ENCODE measurements around the gene MMS19. TPM values are rescaled to one million over a fixed set of nuclear protein-coding genes. Genes with fewer than 3 reads are reported as not detected.
"Not testable (repeated sequence)": the region's sequence is repeated elsewhere in the genome, so short reads cannot be mapped to it uniquely, and the experiment has no call there.

Gene MMS19
- total RNA-seq, 1 donor from 2014 or later = 88.1 TPM

DNA sequence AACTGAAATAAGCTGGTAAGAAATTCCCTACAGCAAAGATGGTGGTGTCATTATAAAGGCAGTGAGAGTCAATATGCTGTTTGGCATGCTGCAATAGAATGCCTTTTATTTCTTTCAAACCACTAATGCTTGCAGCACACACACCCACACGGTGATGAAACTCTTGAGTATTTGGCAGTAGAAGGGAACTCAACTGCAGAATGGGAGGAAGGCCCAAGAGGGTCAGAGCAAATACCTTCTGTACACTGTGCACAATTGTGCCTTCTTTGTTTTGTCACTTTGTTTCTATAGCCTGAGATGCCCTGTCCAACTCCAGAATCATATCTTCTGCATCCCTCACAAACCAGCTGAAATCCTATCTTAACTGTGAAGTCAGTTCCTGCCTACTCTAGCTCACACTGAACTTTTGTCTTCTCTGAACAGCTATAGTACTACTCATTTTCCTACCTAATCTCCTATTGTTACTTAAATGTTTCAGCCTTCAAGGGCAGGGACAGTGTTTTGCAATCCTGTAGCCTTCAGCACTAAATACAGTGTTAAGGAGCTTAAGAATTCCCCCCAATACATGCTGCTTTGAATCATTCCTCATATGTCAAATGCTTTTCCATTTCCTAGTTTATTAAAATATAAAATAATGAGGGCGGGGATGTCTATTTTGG lies 22.2 kb downstream of the MMS19 start:
- no peak for DNase-seq (ENCODE audit: low spot score in 2 of 2, unreplicated experiment in 2 of 2)
- H3K27me3 Mint-ChIP-seq (ENCODE audit: low read depth) = no peaks in the 10 kb centered on the region
- H3K4me1 Mint-ChIP-seq = no peaks in the 10 kb centered on the region
- H3K4me3 Mint-ChIP-seq = no peak overlapping the region
- TF ChIP-seq, protein P1, sequence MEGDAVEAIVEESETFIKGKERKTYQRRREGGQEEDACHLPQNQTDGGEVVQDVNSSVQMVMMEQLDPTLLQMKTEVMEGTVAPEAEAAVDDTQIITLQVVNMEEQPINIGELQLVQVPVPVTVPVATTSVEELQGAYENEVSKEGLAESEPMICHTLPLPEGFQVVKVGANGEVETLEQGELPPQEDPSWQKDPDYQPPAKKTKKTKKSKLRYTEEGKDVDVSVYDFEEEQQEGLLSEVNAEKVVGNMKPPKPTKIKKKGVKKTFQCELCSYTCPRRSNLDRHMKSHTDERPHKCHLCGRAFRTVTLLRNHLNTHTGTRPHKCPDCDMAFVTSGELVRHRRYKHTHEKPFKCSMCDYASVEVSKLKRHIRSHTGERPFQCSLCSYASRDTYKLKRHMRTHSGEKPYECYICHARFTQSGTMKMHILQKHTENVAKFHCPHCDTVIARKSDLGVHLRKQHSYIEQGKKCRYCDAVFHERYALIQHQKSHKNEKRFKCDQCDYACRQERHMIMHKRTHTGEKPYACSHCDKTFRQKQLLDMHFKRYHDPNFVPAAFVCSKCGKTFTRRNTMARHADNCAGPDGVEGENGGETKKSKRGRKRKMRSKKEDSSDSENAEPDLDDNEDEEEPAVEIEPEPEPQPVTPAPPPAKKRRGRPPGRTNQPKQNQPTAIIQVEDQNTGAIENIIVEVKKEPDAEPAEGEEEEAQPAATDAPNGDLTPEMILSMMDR (IDR thresholded peaks at IDR 0.05; ENCODE audit: unreplicated experiment) = no peak
- peaks cover 35% of the 10 kb centered on the region for H3K36me3 Mint-ChIP-seq
- no peak overlapping the region for H3K27ac Mint-ChIP-seq
- H3K9me3 Mint-ChIP-seq = peaks cover 3% of the 10 kb centered on the region

GRCh38 chr10:97474918-97475317 lies 23.3 kb downstream of the MMS19 start:
- Mint-ChIP-seq H3K9me3 (peaks cover 3% of the 10 kb centered on the region), H3K27me3 (ENCODE audit: low read depth) (no peaks in the 10 kb centered on the region), H3K4me1 (no peaks in the 10 kb centered on the region), H3K27ac (no peak overlapping the region), H3K4me3 (no peak overlapping the region), H3K36me3 (peaks cover 37% of the 10 kb centered on the region)
- DNase-seq (ENCODE audit: low spot score in 2 of 2, unreplicated experiment in 2 of 2) = no peak
- TF ChIP-seq, protein P1 (IDR thresholded peaks at IDR 0.05; ENCODE audit: unreplicated experiment) = no peak

GRCh38 chr10:97468781-97469180 lies 29.4 kb downstream of the MMS19 start:
- H3K27ac Mint-ChIP-seq; H3K4me1 Mint-ChIP-seq; H3K27me3 Mint-ChIP-seq (ENCODE audit: low read depth); H3K9me3 Mint-ChIP-seq; H3K4me3 Mint-ChIP-seq; DNase-seq (ENCODE audit: low spot score in 2 of 2, unreplicated experiment in 2 of 2): not testable (repeated sequence)
- H3K36me3 Mint-ChIP-seq = peaks cover 31% of the 10 kb centered on the region

- DNase-seq (ENCODE audit: low spot score in 2 of 2, unreplicated experiment in 2 of 2) = no peak
- Mint-ChIP-seq H3K27me3 (ENCODE audit: low read depth) (no peaks in the 10 kb centered on the region), H3K36me3 (peaks cover 29% of the 10 kb centered on the region), H3K4me3 (no peak overlapping the region), H3K27ac (no peak overlapping the region), H3K9me3 (no peaks in the 10 kb centered on the region), H3K4me1 (no peaks in the 10 kb centered on the region)
- TF ChIP-seq, protein P1 (IDR thresholded peaks at IDR 0.05; ENCODE audit: unreplicated experiment) = no peak
Observed at GRCh38 chr10:97468162-97468561, 30.1 kb downstream of the MMS19 start.

- no peaks in the 10 kb centered on the region for H3K4me1 Mint-ChIP-seq
- TF ChIP-seq, protein P1 (IDR thresholded peaks at IDR 0.05; ENCODE audit: unreplicated experiment) = no peak
- no peaks in the 10 kb centered on the region for H3K27me3 Mint-ChIP-seq (ENCODE audit: low read depth)
- no peak overlapping the region for H3K4me3 Mint-ChIP-seq
- no peak overlapping the region for H3K27ac Mint-ChIP-seq
- peaks cover 33% of the 10 kb centered on the region for H3K36me3 Mint-ChIP-seq
- no peaks in the 10 kb centered on the region for H3K9me3 Mint-ChIP-seq
- DNase-seq (ENCODE audit: low spot score in 2 of 2, unreplicated experiment in 2 of 2) = no peak
Observed at GRCh38 chr10:97466755-97467154, 31.5 kb downstream of the MMS19 start.

GRCh38 chr10:97465982-97466381 lies 32.2 kb downstream of the MMS19 start:
- DNase-seq (ENCODE audit: low spot score in 2 of 2, unreplicated experiment in 2 of 2) = no peak
- no peaks in the 10 kb centered on the region for H3K9me3 Mint-ChIP-seq
- H3K27me3 Mint-ChIP-seq (ENCODE audit: low read depth) = no peaks in the 10 kb centered on the region
- TF ChIP-seq, protein P1 (IDR thresholded peaks at IDR 0.05; ENCODE audit: unreplicated experiment) = no peak
- H3K27ac Mint-ChIP-seq = peak overlapping the region; percentile 6
- H3K4me1 Mint-ChIP-seq = no peaks in the 10 kb centered on the region
- H3K4me3 Mint-ChIP-seq = no peak overlapping the region
- peaks cover 32% of the 10 kb centered on the region for H3K36me3 Mint-ChIP-seq

All from mesothelial cell of epicardium (in vitro differentiated cells).